OCI-LY1 (cell line): Measurements from ENCODE around the gene CCDC57.

Source experiments
- H2AFZ ChIP-seq: fragments of 200-600 bp; sonication (generic), shearing (Covaris generic); 2 replicates; pipeline ENCODE4 v1.6.0; 2014; ENCODE audit warnings: antibody characterized with exemption, mild to moderate bottlenecking, low read length
- H3F3A ChIP-seq: fragments of 200-600 bp; sonication (generic), shearing (Covaris generic); 2 replicates; pipeline ENCODE4 v1.6.0; 2014; ENCODE audit warnings: mild to moderate bottlenecking, antibody characterized with exemption, low read length, moderate library complexity; ENCODE audit not compliant: insufficient read depth
- H3K27ac ChIP-seq: fragments of 200-600 bp; sonication (generic); 2 replicates; pipeline ENCODE4 v1.5.1; 2014; ENCODE audit warnings: low read length, mixed run types, mild to moderate bottlenecking, low read depth; ENCODE audit not compliant: poor library complexity, severe bottlenecking
- H3K27me3 ChIP-seq: fragments of 200-600 bp; sonication (generic); 2 replicates; pipeline ENCODE4 v1.6.0; 2014; ENCODE audit warnings: antibody characterized with exemption, mild to moderate bottlenecking, low read length, moderate library complexity; ENCODE audit not compliant: insufficient read depth
- H3K36me3 ChIP-seq: fragments of 200-600 bp; sonication (generic); 2 replicates; pipeline ENCODE4 v1.6.1; 2014; ENCODE audit warnings: mild to moderate bottlenecking, antibody characterized with exemption, low read length, moderate library complexity, mixed read lengths; ENCODE audit not compliant: insufficient read depth
- H3K4me1 ChIP-seq: fragments of 200-600 bp; sonication (generic); 2 replicates; pipeline ENCODE4 v1.5.1; 2014; ENCODE audit warnings: mild to moderate bottlenecking, low read length, moderate library complexity; ENCODE audit not compliant: insufficient read depth, severe bottlenecking
- H3K4me2 ChIP-seq: fragments of 200-600 bp; sonication (generic), shearing (Covaris generic); 2 replicates; pipeline ENCODE4 v1.6.1; 2014; ENCODE audit warnings: low read length
- H3K4me3 ChIP-seq: fragments of 200-600 bp; sonication (generic); 2 replicates; pipeline ENCODE4 v1.5.1; 2014; ENCODE audit warnings: low read length, low read depth, mild to moderate bottlenecking, mixed read lengths; ENCODE audit not compliant: poor library complexity, severe bottlenecking
- H3K79me2 ChIP-seq: fragments of 200-600 bp; shearing (Covaris generic); 2 replicates; pipeline ENCODE4 v1.6.1; 2016; ENCODE audit warnings: mixed run types, low read length, mixed read lengths; ENCODE audit not compliant: insufficient read depth
- H3K9ac ChIP-seq: fragments of 200-600 bp; sonication (generic), shearing (Covaris generic); 2 replicates; pipeline ENCODE4 v1.6.1; 2014; ENCODE audit warnings: mild to moderate bottlenecking, low read length, mixed read lengths
- H3K9me2 ChIP-seq: fragments of 200-600 bp; sonication (generic), shearing (Covaris generic); 2 replicates; pipeline ENCODE4 v1.6.1; 2014; ENCODE audit warnings: low read depth, mild to moderate bottlenecking, low read length, mixed read lengths
- H3K9me3 ChIP-seq: fragments of 200-600 bp; shearing (Covaris generic); 2 replicates; pipeline ENCODE4 v1.6.1; 2014; ENCODE audit warnings: low read length, mixed read lengths
- H4K20me1 ChIP-seq: fragments of 200-600 bp; sonication (generic), shearing (Covaris generic); 2 replicates; pipeline ENCODE4 v1.6.0; 2016; ENCODE audit warnings: mild to moderate bottlenecking, low read length; ENCODE audit not compliant: insufficient read depth
- EZH2 ChIP-seq: fragments of 200-600 bp; sonication (generic), shearing (Covaris generic); IDR thresholded peaks from 2 replicates; pipeline ENCODE4 v1.8.0; 2017; ENCODE audit warnings: borderline replicate concordance, mixed run types, mild to moderate bottlenecking, antibody characterized with exemption, low read length, moderate library complexity, mixed read lengths
- TF ChIP-seq, protein P1 (sequence below): fragments of 200-600 bp; sonication (generic), shearing (Covaris generic); IDR thresholded peaks from 2 replicates; pipeline ENCODE4 v1.5.1; 2017; ENCODE audit warnings: mild to moderate bottlenecking, antibody characterized with exemption, low read length, moderate library complexity, mixed read lengths

CCDC57 gene

DNA sequence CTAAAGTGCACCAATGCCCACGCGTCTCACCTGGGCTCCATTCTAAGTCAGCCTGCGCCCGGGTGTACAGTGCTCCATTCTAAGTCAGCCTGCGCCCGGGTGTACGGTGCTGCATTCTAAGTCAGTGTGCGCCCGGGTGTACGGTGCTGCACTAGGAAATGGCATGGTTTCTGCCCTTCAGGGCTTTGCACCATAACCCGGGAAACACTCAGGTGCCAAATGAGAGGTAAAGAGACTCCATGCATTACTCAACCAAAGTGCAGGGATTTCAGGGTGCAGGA is 85.4 kb downstream of the CCDC57 start:
- H3F3A ChIP-seq: no peaks in the 10 kb centered on the region

DNA sequence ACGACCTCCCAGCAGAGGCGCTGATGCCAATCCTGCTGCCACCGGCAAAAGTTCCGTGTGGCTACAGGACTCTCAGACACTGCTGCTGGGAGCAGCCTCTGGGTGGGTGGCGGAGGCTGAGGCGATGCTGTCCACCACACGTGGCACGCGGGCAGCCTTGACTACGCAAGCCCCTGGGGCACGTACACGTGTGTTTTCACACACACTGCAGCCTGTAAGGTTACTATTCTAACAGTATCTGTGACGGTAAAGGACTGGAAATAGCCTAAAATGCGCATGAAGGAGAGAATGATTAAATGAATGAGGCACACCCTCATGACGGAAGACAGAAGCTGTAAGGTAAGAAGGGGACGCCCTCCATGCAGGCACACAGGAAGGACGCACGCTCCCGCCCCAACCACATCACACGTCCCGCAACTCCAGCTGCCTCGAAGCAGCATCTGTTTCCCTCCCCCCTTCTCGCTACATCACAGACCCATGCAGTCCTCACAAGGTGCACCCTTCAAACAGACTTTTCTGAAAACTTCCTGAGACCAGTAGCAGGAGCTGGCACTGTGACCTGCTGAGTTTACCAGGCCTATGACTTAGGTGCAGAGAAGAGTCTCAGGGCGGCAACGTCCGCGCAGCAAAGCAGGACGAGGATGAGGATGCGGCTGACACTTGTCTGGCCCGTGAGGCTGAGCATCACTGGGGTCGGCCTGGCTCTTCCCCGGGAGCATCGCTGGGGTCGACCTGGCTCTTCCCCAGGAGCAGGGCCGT is 85.9 kb downstream of the CCDC57 start:
- Histone ChIP-seq H3K27ac (no peak overlapping the region), H3K79me2 (no peaks in the 10 kb centered on the region)

More for the DNA sequence above, 85.4 kb downstream of the CCDC57 start:
- Histone ChIP-seq H3K9me2 (no peaks in the 10 kb centered on the region), H4K20me1 (no peaks in the 10 kb centered on the region), H3K79me2 (no peaks in the 10 kb centered on the region), H3K4me3 (no peak overlapping the region), H3K4me2 (no peak overlapping the region), H3K9me3 (no peaks in the 10 kb centered on the region), H3K9ac (no peak overlapping the region), H3K27me3 (no peaks in the 10 kb centered on the region; the same call in 1 of the 2 replicates), H3K27ac (no peak overlapping the region), H3K4me1 (peaks cover 4% of the 10 kb centered on the region), H2AFZ (no peak overlapping the region), H3K36me3 (no peaks in the 10 kb centered on the region; the same call in 1 of the 2 replicates)
- no peak for TF ChIP-seq EZH2
- TF ChIP-seq, protein P1, sequence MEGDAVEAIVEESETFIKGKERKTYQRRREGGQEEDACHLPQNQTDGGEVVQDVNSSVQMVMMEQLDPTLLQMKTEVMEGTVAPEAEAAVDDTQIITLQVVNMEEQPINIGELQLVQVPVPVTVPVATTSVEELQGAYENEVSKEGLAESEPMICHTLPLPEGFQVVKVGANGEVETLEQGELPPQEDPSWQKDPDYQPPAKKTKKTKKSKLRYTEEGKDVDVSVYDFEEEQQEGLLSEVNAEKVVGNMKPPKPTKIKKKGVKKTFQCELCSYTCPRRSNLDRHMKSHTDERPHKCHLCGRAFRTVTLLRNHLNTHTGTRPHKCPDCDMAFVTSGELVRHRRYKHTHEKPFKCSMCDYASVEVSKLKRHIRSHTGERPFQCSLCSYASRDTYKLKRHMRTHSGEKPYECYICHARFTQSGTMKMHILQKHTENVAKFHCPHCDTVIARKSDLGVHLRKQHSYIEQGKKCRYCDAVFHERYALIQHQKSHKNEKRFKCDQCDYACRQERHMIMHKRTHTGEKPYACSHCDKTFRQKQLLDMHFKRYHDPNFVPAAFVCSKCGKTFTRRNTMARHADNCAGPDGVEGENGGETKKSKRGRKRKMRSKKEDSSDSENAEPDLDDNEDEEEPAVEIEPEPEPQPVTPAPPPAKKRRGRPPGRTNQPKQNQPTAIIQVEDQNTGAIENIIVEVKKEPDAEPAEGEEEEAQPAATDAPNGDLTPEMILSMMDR: no peak

DNA sequence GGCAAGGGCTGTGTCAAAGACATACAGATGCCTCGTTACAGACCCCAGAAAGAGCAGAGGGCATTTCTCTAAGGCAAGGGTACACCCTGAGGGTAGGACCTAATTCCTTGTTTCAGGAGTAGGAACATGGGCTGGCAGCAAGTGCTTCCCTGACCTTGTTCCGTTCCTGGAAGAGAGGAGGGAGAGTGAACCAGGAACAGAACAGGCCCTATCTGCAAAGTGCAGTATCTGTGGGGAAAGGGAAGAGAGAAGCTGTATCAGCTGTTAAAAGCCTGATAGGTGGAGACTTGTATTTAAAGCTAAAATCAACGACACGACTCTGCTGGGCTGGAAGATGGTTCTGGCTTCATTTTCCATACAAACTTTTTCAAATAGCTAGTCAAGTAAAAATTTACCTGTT is 88.5 kb downstream of the CCDC57 start:
- H3K9me3 ChIP-seq: no peaks in the 10 kb centered on the region
- H3K27me3 ChIP-seq: peaks cover 17% of the 10 kb centered on the region; the same call in 1 of the 2 replicates
- peaks cover 4% of the 10 kb centered on the region for H3K4me1 ChIP-seq
- no peaks in the 10 kb centered on the region for H3K9me2 ChIP-seq
- no peaks in the 10 kb centered on the region for H4K20me1 ChIP-seq
- no peak overlapping the region for H2AFZ ChIP-seq
- H3K36me3 ChIP-seq: no peaks in the 10 kb centered on the region; the same call in 1 of the 2 replicates
- H3K79me2 ChIP-seq: no peaks in the 10 kb centered on the region
- no peak overlapping the region for H3K27ac ChIP-seq
- no peak overlapping the region for H3K9ac ChIP-seq
- no peaks in the 10 kb centered on the region for H3F3A ChIP-seq
- no peak overlapping the region for H3K4me3 ChIP-seq
- H3K4me2 ChIP-seq: no peak overlapping the region
- TF ChIP-seq, protein P1: no peak
- TF ChIP-seq EZH2: no peak

More for the DNA sequence above, 85.9 kb downstream of the CCDC57 start:
- no peaks in the 10 kb centered on the region for H4K20me1 ChIP-seq
- H3K4me1 ChIP-seq: peaks cover 4% of the 10 kb centered on the region
- H3K9ac ChIP-seq: no peak overlapping the region
- TF ChIP-seq, protein P1: no peak
- TF ChIP-seq EZH2: no peak
- no peaks in the 10 kb centered on the region for H3K9me3 ChIP-seq
- H2AFZ ChIP-seq: no peak overlapping the region
- no peak overlapping the region for H3K4me3 ChIP-seq
- H3K36me3 ChIP-seq: no peaks in the 10 kb centered on the region; the same call in 1 of the 2 replicates
- peaks cover 4% of the 10 kb centered on the region; the same call in 1 of the 2 replicates for H3K27me3 ChIP-seq
- no peaks in the 10 kb centered on the region for H3F3A ChIP-seq
- no peaks in the 10 kb centered on the region for H3K9me2 ChIP-seq
- no peak overlapping the region for H3K4me2 ChIP-seq
